Measurements from ENCODE around the gene VSIG8. TPM values are rescaled to one million over a fixed set of nuclear protein-coding genes. Genes with fewer than 3 reads are reported as not detected.

VSIG8 gene
- total and polyA plus RNA-seq, 2 donors (not counting 1 experiment from before 2014, with no cell fraction given), result under 0.01 TPM; not detected in 1

DNA sequence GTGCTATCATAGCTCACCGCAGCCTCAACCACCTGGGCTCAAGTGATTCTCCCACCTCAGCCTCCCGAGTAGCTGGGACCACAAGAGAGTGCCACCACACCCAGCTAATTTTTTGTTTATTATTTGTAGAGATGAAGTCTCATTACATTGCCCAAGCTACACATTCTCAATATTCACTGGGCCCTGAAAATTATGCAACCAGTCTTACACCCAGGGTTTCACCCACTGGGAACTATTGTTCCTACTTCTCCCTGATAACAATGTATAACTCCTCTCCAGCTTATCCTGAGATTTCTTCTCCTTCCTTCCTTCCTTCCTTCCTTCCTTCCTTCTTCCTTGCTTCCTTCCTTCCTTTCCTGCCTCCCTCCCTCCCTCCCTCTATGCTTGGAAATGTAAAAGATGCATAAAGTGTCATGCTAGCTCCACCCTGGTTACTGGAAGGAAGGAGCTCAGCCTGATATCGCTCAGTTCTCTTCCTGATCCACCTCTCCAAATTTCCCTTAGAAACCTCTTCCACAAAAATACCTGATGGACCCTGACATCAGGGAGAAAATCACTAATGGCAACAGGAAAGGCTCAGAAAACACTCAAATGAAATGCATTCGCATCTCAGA, 11.2 kb upstream of the VSIG8 start:
- no peaks in the 10 kb centered on the region for H3K27me3 ChIP-seq (ENCODE audit: control insufficient read depth, insufficient read depth, low read length)
- H3K36me3 ChIP-seq (ENCODE audit: control insufficient read depth, insufficient read depth, low read length), result no peaks in the 10 kb centered on the region
- no peaks in the 10 kb centered on the region for H4K20me1 ChIP-seq (ENCODE audit: control insufficient read depth, extremely low read depth, insufficient read depth, low read length)
- H3K9ac ChIP-seq (ENCODE audit: insufficient read depth, low read length), result no peak overlapping the region
- TF ChIP-seq, protein P1, sequence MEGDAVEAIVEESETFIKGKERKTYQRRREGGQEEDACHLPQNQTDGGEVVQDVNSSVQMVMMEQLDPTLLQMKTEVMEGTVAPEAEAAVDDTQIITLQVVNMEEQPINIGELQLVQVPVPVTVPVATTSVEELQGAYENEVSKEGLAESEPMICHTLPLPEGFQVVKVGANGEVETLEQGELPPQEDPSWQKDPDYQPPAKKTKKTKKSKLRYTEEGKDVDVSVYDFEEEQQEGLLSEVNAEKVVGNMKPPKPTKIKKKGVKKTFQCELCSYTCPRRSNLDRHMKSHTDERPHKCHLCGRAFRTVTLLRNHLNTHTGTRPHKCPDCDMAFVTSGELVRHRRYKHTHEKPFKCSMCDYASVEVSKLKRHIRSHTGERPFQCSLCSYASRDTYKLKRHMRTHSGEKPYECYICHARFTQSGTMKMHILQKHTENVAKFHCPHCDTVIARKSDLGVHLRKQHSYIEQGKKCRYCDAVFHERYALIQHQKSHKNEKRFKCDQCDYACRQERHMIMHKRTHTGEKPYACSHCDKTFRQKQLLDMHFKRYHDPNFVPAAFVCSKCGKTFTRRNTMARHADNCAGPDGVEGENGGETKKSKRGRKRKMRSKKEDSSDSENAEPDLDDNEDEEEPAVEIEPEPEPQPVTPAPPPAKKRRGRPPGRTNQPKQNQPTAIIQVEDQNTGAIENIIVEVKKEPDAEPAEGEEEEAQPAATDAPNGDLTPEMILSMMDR (conservative IDR thresholded peaks at IDR 0.05 in 1 of 2, IDR thresholded peaks at IDR 0.05 in 1 of 2; ENCODE audit: low read depth in 1 of 2, low read length in 2 of 2), result no peak
- no peak for TF ChIP-seq EZH2 (IDR thresholded peaks at IDR 0.05; ENCODE audit: low read length, missing control alignments)
- H3K4me1 ChIP-seq (ENCODE audit: control insufficient read depth, extremely low read depth, insufficient read depth, low read length), result peaks cover 10% of the 10 kb centered on the region
- no peak overlapping the region for H3K27ac ChIP-seq (ENCODE audit: insufficient read depth, low read length)
- no peak overlapping the region for H2AFZ ChIP-seq (ENCODE audit: low read length)
- no peaks in the 10 kb centered on the region for H3K9me3 ChIP-seq (ENCODE audit: control insufficient read depth, insufficient read depth, low read depth, low read length)
- no peaks in the 10 kb centered on the region for H3K79me2 ChIP-seq (ENCODE audit: control insufficient read depth, insufficient read depth, low read length)
- DNase-seq (ENCODE audit: low read depth in 2 of 2), result no peak
- H3K4me3 ChIP-seq (replicated peaks in 1 of 4; ENCODE audit: control extremely low read depth in 1 of 4, insufficient read depth in 1 of 4, low read depth in 3 of 4, low read length in 4 of 4), result no peak overlapping the region
- no peak overlapping the region for H3K4me2 ChIP-seq (ENCODE audit: extremely low read depth, insufficient read depth, low read length)

DNA sequence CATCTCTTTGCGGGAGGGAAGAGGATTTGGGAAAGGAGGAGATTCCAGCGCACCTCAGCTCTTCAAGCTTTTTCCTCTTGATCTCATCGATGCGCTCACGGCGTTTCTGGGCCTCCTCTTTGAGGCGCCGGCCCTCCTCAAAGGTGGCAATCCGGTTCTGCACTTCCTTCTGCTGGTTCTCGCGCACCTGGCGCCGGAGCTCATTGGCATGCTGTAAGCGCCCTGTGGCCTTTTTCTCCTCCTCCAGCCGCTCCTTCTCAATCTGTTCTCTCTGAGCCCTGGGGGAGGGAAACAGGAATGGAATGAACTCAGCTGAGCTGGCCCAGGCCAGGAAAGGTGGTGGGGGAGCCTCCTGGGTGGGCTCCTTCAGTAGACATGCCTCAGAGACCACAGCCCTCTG, 10.4 kb upstream of the VSIG8 start:
- no peaks in the 10 kb centered on the region for H3K79me2 ChIP-seq (ENCODE audit: control insufficient read depth, insufficient read depth, low read length)
- no peak for TF ChIP-seq EZH2 (IDR thresholded peaks at IDR 0.05; ENCODE audit: low read length, missing control alignments)
- TF ChIP-seq, protein P1 (conservative IDR thresholded peaks at IDR 0.05 in 1 of 2, IDR thresholded peaks at IDR 0.05 in 1 of 2; ENCODE audit: low read depth in 1 of 2, low read length in 2 of 2), result no peak
- no peak overlapping the region for H3K4me2 ChIP-seq (ENCODE audit: extremely low read depth, insufficient read depth, low read length)
- no peak overlapping the region for H3K4me3 ChIP-seq (replicated peaks in 1 of 4; ENCODE audit: control extremely low read depth in 1 of 4, insufficient read depth in 1 of 4, low read depth in 3 of 4, low read length in 4 of 4)
- peaks cover 10% of the 10 kb centered on the region for H3K4me1 ChIP-seq (ENCODE audit: control insufficient read depth, extremely low read depth, insufficient read depth, low read length)
- H3K9me3 ChIP-seq (ENCODE audit: control insufficient read depth, insufficient read depth, low read depth, low read length), result no peaks in the 10 kb centered on the region
- no peaks in the 10 kb centered on the region for H4K20me1 ChIP-seq (ENCODE audit: control insufficient read depth, extremely low read depth, insufficient read depth, low read length)
- no peaks in the 10 kb centered on the region for H3K27me3 ChIP-seq (ENCODE audit: control insufficient read depth, insufficient read depth, low read length)
- no peak overlapping the region for H3K27ac ChIP-seq (ENCODE audit: insufficient read depth, low read length)
- DNase-seq (ENCODE audit: low read depth in 2 of 2), result no peak
- H3K36me3 ChIP-seq (ENCODE audit: control insufficient read depth, insufficient read depth, low read length), result no peaks in the 10 kb centered on the region
- no peak overlapping the region for H2AFZ ChIP-seq (ENCODE audit: low read length)
- H3K9ac ChIP-seq (ENCODE audit: insufficient read depth, low read length), result no peak overlapping the region

DNA sequence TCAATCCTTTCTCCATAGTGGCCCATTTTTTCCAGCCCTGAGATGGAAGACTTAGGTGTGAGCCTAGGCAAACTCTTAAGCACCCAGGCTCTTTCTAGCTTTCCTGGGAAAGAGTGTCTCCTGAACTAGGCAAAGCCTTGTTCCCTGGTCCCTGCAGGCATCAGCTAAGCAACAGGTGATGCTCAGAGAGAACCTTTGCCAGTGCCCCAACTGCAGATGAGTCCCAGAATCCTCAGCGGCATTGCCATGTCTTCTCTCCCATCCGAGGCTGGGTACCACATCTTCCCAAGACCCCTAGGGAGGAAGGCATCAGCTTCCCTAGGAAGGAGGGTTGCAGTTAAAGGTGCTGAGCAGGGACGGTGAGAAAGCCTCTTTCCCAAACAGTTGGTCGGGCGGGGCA, 8.2 kb upstream of the VSIG8 start:
- Histone ChIP-seq H3K9me3 (ENCODE audit: control insufficient read depth, insufficient read depth, low read depth, low read length) (no peaks in the 10 kb centered on the region), H4K20me1 (ENCODE audit: control insufficient read depth, extremely low read depth, insufficient read depth, low read length) (no peaks in the 10 kb centered on the region), H3K9ac (ENCODE audit: insufficient read depth, low read length) (no peak overlapping the region), H3K27ac (ENCODE audit: insufficient read depth, low read length) (no peak overlapping the region), H3K4me2 (ENCODE audit: extremely low read depth, insufficient read depth, low read length) (no peak overlapping the region), H3K4me1 (ENCODE audit: control insufficient read depth, extremely low read depth, insufficient read depth, low read length) (peaks cover 12% of the 10 kb centered on the region), H3K27me3 (ENCODE audit: control insufficient read depth, insufficient read depth, low read length) (no peaks in the 10 kb centered on the region), H3K4me3 (replicated peaks in 1 of 4; ENCODE audit: control extremely low read depth in 1 of 4, insufficient read depth in 1 of 4, low read depth in 3 of 4, low read length in 4 of 4) (no peak overlapping the region), H3K79me2 (ENCODE audit: control insufficient read depth, insufficient read depth, low read length) (no peaks in the 10 kb centered on the region), H3K36me3 (ENCODE audit: control insufficient read depth, insufficient read depth, low read length) (no peaks in the 10 kb centered on the region), H2AFZ (ENCODE audit: low read length) (no peak overlapping the region)
- no peak for DNase-seq (ENCODE audit: low read depth in 2 of 2)
- TF ChIP-seq, protein P1 (conservative IDR thresholded peaks at IDR 0.05 in 1 of 2, IDR thresholded peaks at IDR 0.05 in 1 of 2; ENCODE audit: low read depth in 1 of 2, low read length in 2 of 2), result no peak
- TF ChIP-seq EZH2 (IDR thresholded peaks at IDR 0.05; ENCODE audit: low read length, missing control alignments), result no peak
